ENCODE data around the gene MATCAP1. TPM values are rescaled to one million over a fixed set of nuclear protein-coding genes. Genes with fewer than 3 reads are reported as not detected.

MATCAP1 gene
- total RNA-seq, 1 donor from 2014 or later: 11.7 TPM

GRCh38 chr16:67173808-67174705 lies 9.7 kb downstream of the MATCAP1 start:
- peak; percentile 72 for DNase-seq (ENCODE audit: low read depth, low spot score)

DNA sequence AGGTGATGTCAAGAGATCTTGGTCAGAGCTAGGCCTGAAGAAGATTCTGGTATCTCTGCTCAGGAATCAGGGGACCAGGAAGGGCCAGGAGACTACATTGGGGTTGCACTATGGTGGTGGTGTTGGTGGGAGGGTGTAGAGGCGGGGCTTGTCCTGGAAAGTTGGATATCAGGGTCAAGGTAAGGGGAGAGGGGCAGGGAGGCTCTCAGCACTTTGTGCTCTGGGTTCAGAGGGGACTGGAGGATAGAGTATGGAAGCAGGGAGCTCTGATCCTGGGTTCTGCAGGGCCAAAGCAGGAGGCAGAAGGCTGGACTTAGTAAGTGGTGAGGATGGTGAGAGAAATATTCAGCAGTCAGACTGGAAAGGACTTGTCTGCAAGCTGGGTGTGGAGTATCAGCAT lies 10.4 kb downstream of the MATCAP1 start:
- no peak for DNase-seq (ENCODE audit: low read depth, low spot score)

GRCh38 chr16:67170949-67171649 lies 12.7 kb downstream of the MATCAP1 start:
- DNase-seq (ENCODE audit: low read depth, low spot score): no peak

GRCh38 chr16:67170168-67170948 lies 13.4 kb downstream of the MATCAP1 start, which contains the start of gene NOL3:
TSS of gene NOL3 (plus strand) at chr16:67170538.
- DNase-seq (ENCODE audit: low read depth, low spot score): peak; percentile 48

- no peak for DNase-seq (ENCODE audit: low read depth, low spot score)
Measured at GRCh38 chr16:67169642-67170167, 14.1 kb downstream of the MATCAP1 start.

- no peak for DNase-seq (ENCODE audit: low read depth, low spot score)
Measured at GRCh38 chr16:67169011-67169451, 14.7 kb downstream of the MATCAP1 start.

- no peak for DNase-seq (ENCODE audit: low read depth, low spot score)
Measured at GRCh38 chr16:67167588-67167987, 16.2 kb downstream of the MATCAP1 start.

DNA sequence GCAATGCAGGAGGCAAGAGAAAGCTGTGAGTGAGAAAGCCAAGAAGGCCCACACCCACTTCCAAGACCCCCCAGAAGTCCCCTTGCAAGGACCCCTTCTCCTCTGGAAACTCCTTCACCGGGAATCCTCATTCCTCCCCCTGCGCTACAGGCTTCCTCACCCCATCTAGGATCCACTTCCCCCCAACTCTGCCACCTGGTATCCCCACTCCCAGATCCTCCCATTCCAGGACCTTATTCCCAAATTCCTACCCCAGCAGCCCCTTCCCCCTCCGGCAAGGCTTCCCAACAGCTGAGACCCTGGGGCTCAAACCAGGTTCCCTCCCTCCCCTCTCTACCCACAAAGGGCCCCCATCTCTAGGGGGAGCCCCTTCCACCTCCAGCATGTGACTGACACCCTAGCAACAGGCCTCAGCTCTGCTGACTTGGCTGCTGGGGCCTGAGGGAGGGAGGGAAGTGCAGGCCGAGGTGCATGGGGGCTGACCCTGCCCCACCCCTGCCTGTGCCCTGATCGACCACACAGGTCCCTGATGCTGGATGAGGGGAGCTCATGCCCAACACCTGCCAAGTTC lies 17.1 kb downstream of the MATCAP1 start:
- no peak for DNase-seq (ENCODE audit: low read depth, low spot score)

DNA sequence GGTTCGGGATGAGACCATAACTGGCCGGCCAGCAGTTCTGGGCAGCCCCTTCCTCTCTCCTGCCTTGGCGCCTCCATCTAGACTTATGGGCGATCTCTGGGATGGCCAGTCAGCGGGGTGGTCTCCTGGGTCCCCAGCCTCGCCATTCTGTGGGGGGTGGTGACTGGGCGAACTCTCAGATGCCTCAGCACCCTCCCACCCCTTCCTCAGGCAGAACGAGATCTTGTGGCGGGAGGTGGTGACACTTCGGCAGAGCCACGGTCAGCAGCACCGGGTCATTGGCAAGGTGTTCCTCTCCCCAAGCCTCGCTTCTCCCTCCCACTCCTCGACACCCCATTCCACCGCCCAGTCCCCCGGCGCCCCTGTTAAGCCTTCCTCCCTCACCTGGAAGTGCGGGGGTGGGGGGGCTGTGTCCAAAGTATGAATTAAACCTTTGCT lies 17.6 kb downstream of the MATCAP1 start:
- DNase-seq (ENCODE audit: low read depth, low spot score): no peak

- no peak for DNase-seq (ENCODE audit: low read depth, low spot score)
Measured at GRCh38 chr16:67165121-67166078, 18.4 kb downstream of the MATCAP1 start.

DNA sequence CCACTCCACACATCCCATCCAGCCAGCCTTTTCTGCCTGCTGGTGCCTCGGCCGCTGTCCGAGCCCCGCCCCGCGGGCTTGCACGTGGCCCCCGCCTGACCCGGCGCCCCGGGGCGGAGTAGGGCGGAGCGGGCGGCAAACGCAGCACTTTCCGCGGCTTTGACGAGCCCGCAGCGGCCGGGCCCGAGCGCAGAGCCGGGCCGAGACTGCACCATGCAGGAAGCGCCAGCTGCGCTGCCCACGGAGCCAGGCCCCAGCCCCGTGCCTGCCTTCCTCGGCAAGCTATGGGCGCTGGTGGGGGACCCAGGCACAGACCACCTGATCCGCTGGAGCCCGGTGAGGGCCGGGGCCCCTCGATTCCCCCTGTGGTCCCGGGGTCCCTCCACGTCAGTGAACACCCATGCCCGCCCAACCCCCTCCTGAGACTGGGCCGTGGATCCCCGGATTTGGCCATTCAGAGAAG lies 19.1 kb downstream of the MATCAP1 start, which contains the start of gene HSF4:
TSS of gene HSF4 (plus strand) at position 147 of the 463 bp plus-strand sequence. CDS start at position 214, 67 bp downstream.
- DNase-seq (ENCODE audit: low read depth, low spot score): no peak

DNA sequence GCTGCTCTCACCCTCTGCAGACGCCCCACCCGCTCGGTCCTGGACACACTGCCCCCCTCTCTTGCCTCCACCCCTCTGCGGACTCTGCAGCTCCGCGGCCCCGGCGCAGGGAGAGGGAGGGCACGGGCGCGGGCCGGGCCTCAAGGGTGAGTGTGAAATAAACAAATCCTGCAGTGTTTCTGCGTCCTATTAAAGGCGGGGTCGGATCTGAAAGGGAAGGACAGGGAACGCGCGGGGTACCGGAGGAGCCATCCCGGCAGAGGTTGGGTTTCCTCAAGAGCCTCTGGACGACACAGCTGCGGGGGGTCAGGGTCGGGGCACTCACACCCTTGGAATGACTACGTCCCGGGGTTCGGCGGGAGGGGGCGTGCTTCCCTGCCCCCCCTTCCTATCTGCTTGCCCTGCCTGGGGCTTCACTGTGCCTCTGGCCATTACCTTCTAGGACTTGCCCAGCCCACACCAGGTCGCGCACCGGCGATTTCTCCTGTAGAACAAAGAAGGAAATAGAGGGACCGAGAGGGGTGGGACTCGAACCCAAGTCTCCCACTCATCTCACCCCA lies 19.7 kb downstream of the MATCAP1 start:
- no peak for DNase-seq (ENCODE audit: low read depth, low spot score)

GRCh38 chr16:67163164-67163998 lies 20.4 kb downstream of the MATCAP1 start:
- DNase-seq (ENCODE audit: low read depth, low spot score): no peak

DNA sequence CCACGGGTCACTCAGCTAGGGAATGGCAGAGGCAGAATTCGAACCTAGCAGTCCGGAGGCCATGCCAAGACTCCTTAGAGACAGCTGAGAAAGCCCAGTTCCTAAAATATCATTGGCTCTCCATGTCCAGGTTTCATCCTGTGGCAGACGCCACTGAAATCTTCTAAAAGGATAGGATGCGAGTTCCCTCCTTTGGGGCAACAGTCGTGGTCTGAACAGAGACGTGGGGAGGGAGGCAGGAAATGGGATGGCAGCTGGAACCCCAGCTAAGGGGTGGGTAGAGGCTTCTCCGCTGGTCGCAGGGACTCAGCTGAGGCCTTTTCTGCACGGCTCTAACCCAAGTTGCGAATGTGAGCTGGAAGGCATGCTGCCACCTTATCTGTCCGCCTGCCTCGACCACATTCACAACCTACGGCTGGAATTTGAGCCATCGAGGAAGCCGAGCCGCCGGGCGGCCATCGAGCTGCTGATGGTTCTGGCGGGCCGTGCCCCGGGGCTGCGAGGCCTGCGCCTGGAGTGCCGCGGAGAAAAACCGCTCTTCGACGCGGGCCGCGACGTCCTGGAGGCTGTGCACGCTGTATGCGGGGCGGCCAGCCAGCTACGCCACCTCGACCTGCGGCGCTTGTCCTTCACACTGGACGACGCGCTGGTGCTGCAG lies 21.1 kb downstream of the MATCAP1 start:
- no peak for DNase-seq (ENCODE audit: low read depth, low spot score)

- no peak for DNase-seq (ENCODE audit: low read depth, low spot score)
Measured at GRCh38 chr16:67161595-67162058, 22.1 kb downstream of the MATCAP1 start.

DNA sequence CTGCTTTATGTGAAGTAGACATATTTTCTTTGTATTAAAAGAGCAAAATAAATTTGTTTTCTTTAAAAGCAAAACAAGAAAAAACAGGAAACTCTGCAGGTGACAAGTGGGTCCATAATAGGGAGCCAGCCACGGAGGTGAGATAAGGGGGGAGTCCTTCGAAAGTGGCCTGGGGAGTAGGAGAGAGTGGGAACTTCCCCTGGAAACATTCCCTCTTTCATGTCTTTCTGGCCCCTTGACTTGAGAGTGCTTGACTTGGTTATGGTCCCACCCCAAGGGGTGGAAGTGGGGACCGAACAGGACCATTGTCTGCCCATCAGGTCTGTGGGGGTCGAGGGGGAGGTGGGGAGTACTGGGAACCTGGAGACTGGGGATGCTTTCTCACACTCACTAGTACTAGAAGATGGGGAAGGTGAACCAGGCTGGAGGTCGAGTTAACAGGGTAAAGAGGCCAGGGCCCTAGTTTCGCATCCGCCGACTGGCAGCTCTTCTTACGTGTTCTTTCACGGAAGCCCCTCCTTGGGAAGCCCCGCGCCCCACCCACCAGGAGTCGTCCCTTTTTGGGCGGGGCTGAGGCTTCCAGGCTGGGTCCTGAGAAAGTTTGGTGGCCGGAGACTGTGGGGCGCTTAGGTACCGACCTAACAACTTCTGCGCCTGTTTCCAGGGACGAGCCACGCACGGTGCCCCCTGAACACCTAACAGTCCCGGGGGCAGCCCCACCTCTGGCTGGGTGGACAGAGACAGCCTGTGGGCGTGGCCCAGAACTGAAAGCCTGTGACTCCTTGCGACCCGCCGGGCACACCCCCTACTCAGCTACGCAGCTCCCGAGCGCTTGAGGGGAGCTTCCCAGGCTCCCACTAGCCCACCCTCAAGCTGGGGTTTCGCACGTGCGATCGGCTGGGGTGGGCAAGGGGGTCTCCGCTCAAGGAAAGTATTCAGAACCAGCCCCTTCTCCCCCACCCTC lies 24.8 kb downstream of the MATCAP1 start:
- no peak for DNase-seq (ENCODE audit: low read depth, low spot score)

Measured in pulmonary artery endothelial cell (primary cell).